BE2C (cell line): ENCODE measurements around the gene IGSF22.

Source experiments
- DNase-seq: peaks from one replicate; pipeline ENCODE4 v3.0.0-alpha.2; 2020
- H3K27me3 ChIP-seq: fragments of 250-450 bp; sonication (Bioruptor Pico); 2 replicates; pipeline ENCODE4 v1.5.1; 2020; ENCODE audit warnings: mild to moderate bottlenecking
- H3K36me3 ChIP-seq: fragments of 250-450 bp; sonication (Bioruptor Pico); 2 replicates; pipeline ENCODE4 v1.5.1; 2020; ENCODE audit warnings: mild to moderate bottlenecking
- H3K4me1 ChIP-seq: fragments of 250-450 bp; sonication (Bioruptor Pico); 2 replicates; pipeline ENCODE4 v1.5.1; 2020
- H3K4me3 ChIP-seq: 2 replicates; pipeline ENCODE4 v1.5.1; 2011; ENCODE audit warnings: low read depth, low read length
- H3K9me3 ChIP-seq: fragments of 250-450 bp; sonication (Bioruptor Pico); 2 replicates; pipeline ENCODE4 v1.5.1; 2020
- CTCF ChIP-seq: IDR thresholded peaks from 2 replicates; pipeline ENCODE4 v1.5.1; 2012; ENCODE audit warnings: mild to moderate bottlenecking, low read depth, low read length

Gene IGSF22

GRCh38 chr11:18761741-18762140 is 35.8 kb upstream of the IGSF22 start:
- Histone ChIP-seq H3K27me3 (no peaks in the 10 kb centered on the region), H3K4me3 (no peak overlapping the region), H3K9me3 (no peaks in the 10 kb centered on the region), H3K4me1 (no peaks in the 10 kb centered on the region), H3K36me3 (no peaks in the 10 kb centered on the region)
- no peak for TF ChIP-seq CTCF
- DNase-seq: no peak

GRCh38 chr11:18761144-18761543 is 35.2 kb upstream of the IGSF22 start:
- no peaks in the 10 kb centered on the region for H3K36me3 ChIP-seq
- H3K4me1 ChIP-seq: no peaks in the 10 kb centered on the region
- H3K4me3 ChIP-seq: no peak overlapping the region
- no peaks in the 10 kb centered on the region for H3K9me3 ChIP-seq
- no peak for TF ChIP-seq CTCF
- DNase-seq: no peak
- no peaks in the 10 kb centered on the region for H3K27me3 ChIP-seq

- no peaks in the 10 kb centered on the region for H3K27me3 ChIP-seq
- H3K36me3 ChIP-seq: no peaks in the 10 kb centered on the region
- no peak for TF ChIP-seq CTCF
- no peaks in the 10 kb centered on the region for H3K9me3 ChIP-seq
- no peak overlapping the region for H3K4me3 ChIP-seq
- H3K4me1 ChIP-seq: no peaks in the 10 kb centered on the region
- DNase-seq: no peak
Measured at GRCh38 chr11:18757811-18758210, 31.8 kb upstream of the IGSF22 start.

GRCh38 chr11:18756889-18757288 is 30.9 kb upstream of the IGSF22 start:
- Histone ChIP-seq H3K4me1 (no peaks in the 10 kb centered on the region), H3K9me3 (no peaks in the 10 kb centered on the region), H3K27me3 (no peaks in the 10 kb centered on the region), H3K36me3 (no peaks in the 10 kb centered on the region), H3K4me3 (no peak overlapping the region)
- no peak for DNase-seq
- TF ChIP-seq CTCF: no peak

- no peak for TF ChIP-seq CTCF
- Histone ChIP-seq H3K4me3 (no peak overlapping the region), H3K27me3 (no peaks in the 10 kb centered on the region), H3K4me1 (no peaks in the 10 kb centered on the region), H3K9me3 (no peaks in the 10 kb centered on the region), H3K36me3 (no peaks in the 10 kb centered on the region)
- no peak for DNase-seq
Measured at GRCh38 chr11:18754308-18754707, 28.3 kb upstream of the IGSF22 start.

GRCh38 chr11:18752502-18752901 is 26.5 kb upstream of the IGSF22 start:
- Histone ChIP-seq H3K27me3 (no peaks in the 10 kb centered on the region), H3K9me3 (no peaks in the 10 kb centered on the region), H3K36me3 (no peaks in the 10 kb centered on the region), H3K4me3 (no peak overlapping the region), H3K4me1 (no peaks in the 10 kb centered on the region)
- no peak for TF ChIP-seq CTCF
- no peak for DNase-seq
